Superior temporal gyrus (tissue), 1 donor: Measurements from ENCODE around the gene GTF2I.
"Not testable (repeated sequence)": the region's sequence is repeated elsewhere in the genome, so short reads cannot be mapped to it uniquely, and the experiment has no call there.

Experiments used
- DNase-seq: peaks from one replicate; pipeline ENCODE4 v3.0.0-alpha.2; 2016; ENCODE audit errors: extremely low spot score

The GTF2I gene

DNA sequence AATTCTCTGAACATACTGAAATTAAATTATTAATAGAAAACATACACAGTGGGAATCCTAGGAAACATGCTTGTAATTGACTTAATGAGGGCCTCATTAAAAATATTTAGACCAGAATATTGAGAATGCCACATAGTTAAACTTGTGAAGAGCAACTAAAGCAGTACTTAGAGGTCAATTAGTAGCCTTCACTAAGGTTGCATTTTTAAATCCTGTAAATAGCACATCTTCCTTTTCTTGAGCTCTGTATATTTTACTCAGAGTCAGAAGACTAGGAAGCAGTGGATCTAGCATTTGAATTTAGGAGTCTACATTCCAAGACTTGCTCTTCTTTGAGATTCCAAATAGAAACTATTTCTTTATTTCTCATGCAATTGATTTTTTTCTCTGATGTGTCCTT, 56.0 kb downstream of the GTF2I start:
- no peak for DNase-seq

DNA sequence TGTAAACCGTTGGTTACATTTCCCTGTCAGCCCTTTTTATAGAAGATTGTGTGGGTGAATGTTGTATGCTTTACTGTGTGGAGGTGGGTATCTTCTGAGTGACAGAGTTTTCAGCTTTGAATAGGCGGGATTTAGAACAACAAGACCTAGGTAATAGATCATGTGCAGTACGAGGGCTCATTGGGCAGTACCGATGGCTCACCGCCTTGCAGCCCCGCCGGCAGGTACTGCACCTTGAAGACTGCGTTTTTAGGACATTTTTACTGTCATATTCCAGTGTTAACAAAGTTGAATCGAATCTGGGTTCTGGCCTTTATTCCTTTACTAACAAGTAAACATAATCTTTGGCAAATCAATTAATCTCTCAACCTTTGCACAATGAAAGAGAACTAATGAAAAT, 60.4 kb downstream of the GTF2I start:
- DNase-seq = no peak

DNA sequence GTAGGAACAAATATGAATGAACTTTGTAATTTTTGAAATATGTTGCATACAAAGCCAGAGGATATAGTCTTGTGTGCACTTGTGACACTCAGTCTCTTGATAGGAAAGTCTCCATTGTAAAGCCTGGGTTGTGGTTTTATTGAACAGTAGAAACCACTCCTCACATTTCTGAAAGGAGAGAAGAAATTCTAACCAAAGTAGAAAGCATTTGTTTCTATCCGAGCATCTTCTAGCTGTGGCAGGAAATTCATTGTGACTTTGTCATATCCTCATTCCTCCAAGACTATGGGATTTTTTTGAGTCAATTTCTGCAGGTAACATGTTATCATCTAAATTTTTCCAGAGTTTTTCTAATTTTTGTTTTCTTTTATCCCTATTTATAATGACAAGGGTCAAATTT, 60.8 kb downstream of the GTF2I start:
- no peak for DNase-seq

DNA sequence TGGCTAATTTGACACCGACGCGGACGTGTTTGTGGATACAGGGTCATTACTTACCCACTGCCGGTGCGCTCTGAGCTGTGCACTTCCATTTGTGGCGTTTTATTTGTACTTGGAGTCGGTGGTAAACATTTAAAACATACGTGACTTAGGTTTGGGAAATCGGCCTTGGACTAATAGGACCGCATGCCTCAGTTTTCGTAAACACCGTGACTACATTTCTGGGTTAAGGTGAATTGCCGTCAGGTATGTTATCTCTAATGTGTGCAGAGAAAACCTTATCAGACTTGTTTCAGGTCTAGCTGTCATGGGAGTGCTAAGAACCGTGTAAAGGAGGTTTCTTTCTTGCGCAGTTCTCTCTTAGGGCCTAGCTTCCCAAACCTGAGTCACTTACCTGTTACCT, 64.6 kb downstream of the GTF2I start:
- DNase-seq = no peak

GRCh38 chr7:74725840-74726239, 68.3 kb downstream of the GTF2I start:
- no peak for DNase-seq

- no peak for DNase-seq
These were observed 69.0 kb downstream of the GTF2I start for GRCh38 chr7:74726309-74727101.

DNA sequence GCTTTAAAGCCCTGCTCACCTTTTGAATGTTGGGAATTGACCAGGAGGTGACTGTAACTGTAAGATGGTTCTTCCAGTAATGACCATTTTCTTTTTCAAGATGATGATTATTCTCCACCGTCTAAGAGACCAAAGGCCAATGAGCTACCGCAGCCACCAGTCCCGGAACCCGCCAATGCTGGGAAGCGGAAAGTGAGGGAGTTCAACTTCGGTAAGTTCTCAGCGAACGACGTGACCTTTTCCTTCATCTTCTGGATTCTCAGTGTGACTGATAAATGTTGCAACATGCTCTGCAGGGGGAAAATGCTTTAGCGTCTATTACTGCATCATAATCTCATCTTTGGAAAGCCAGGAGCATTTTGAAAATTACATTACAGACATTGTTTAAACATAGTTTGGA, 71.2 kb downstream of the GTF2I start:
- DNase-seq = not testable (repeated sequence)

DNA sequence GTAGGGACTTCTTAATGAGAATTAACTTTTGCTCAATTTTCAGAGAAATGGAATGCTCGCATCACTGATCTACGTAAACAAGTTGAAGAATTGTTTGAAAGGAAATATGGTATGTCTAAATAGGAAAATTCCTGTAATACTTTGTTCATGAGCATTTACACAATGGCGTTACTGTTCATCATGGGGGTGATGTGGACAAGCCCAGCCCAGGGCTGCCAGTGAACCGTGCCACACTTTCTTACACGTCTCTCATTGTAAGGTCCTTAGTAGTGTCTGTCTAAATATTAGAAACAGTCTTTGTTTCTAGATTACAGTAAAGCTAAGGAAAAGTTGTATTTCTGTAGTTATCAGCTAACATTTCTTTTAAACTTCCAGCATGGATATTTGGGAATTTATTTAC, 72.7 kb downstream of the GTF2I start:
- DNase-seq = not testable (repeated sequence)

DNA sequence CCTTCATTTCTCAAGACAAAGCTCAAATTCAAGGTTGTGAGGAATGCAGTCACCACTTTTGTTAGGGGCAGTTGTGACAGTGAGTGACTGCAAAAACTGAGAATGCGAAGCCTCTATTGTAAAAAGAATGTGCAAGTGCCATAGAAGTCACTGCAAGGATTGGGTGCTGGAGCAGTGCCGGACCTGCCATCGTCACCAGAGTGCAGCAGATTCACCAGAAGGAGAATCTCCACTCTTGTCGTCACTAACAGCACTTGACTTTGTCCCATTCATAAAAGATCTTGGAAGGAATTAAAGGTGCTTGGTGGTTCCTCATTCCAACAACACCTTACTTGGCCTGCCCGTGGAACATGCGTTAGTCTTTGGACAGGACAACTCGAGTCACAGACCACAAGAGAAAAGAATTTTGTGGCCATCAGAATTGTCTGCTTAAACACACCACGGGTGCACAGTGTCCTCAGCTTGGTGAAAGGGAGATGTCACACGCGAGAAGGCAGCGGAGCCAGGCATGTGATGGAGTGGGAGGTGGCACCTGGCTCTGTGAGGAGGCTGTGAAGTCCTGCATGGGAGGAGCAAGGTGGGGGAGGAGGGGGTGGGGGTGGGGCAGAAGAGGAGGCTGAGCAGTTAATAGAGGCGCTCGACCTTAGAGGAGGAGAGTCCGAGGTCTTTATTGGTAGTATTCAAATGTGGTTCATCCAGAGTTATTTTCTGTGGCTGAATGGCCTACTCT, 82.6 kb downstream of the GTF2I start:
- not testable (repeated sequence) for DNase-seq

DNA sequence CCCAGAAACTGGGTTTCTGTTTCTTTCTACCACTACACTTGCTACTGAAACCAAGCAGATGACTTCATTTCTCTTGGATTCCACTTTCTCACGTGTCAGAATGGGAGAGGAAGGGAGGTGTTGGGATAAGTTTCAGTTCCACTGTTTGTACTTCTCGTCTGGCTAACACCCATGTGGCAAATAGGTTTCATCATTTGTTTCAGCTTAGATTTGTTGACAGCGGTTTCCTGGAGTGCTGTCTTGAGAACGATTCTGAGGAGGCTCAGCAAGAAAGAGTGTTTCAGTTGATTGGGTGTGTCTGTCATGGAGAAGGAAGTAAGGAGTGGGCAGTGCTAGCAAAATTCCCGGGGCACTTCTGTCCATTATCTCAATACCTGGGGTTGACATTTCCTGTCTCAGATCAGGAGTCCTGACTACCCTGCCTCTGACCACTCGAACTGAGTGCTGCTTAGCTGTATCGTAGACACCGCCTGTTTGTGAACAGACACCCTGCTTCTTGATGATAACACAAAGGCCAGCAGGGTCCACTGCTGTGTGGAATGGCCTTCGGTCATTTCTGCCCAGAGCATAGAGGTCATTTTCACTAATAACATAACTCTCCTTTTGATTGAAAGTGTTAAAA, 86.5 kb downstream of the GTF2I start:
- not testable (repeated sequence) for DNase-seq

- not testable (repeated sequence) for DNase-seq
These were observed 96.5 kb downstream of the GTF2I start for GRCh38 chr7:74753921-74754482.

DNA sequence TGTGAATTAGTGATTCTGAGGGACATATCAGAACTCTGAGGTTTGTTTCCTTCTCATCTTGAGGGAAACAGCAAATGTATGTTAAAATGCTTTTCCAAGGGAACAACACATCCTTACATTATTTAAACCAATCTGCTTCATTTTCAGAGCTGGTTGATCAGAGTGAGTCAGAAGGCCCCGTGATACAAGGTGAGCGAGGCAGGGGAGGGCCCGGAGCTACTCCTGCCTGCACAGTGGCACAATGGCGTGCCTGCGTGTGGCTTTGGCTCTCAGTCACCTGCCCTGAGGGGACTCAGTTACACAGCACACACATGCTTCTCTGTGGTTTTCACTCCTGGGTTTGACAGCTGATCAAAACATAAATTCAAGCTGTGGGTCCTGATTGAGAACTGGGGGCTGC, 99.2 kb downstream of the GTF2I start:
- not testable (repeated sequence) for DNase-seq

- not testable (repeated sequence) for DNase-seq
These were observed 100.8 kb downstream of the GTF2I start for GRCh38 chr7:74758268-74758667.

DNA sequence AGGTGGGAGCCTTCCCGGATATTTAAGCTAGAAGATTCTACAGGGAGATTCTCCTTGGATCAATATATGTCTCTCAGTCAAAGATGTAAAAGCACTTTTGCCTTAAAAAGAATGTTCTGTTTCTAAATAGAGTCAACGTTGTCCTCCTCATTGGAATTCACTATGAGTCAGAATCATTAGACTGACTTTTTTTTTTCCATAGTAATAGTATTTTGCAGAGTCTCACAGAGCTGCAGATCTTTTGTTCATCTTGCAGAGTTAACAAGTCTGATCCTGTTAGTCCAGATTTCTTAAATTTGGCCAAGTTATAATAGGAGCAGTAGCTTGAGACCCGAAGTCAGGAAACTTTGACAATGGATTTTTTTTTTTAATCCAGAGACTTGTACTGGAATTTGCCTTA, 101.5 kb downstream of the GTF2I start:
- not testable (repeated sequence) for DNase-seq

GRCh38 chr7:74765205-74765918, 107.8 kb downstream of the GTF2I start:
- DNase-seq = not testable (repeated sequence)

GRCh38 chr7:74766509-74766908, 109.0 kb downstream of the GTF2I start:
- DNase-seq = not testable (repeated sequence)

DNA sequence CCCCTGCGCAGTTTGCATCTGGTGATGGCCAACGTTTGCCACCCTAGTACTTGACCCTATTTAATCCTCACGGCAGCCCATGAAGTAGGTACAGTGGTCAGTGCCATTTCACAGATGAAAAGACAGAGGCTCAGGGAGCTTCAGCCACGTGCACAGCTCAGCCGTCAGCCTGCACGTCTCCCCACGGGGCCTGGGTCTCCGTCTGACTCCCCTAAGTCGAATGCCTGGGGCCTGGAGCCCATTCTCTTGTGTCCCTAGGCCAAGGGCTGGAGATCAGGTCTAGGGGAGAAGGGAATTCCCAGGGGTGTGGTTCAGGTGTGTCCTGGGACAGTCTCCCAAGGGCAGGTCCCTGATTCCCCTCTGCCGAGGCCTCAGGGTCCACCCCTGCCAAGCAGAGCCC, 109.5 kb downstream of the GTF2I start:
- DNase-seq = not testable (repeated sequence)

DNA sequence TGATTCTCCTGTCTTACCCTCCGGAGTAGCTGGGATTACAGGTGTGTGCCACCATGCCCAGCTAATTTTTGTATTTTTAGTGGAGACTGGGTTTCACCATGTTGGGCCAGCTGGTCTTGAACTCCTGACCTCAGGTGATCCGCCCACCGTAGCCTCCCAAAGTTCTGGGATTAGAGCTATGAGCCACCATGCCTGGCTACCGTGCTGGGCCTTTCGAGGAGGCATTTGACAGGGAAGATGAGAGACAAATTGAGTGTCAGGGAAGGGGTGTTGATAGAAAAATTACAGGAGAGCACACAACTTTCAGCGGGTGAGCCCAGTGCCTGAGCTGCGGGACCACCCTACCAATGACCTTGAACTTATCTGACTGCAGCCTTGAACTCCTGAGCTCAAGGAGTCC, 112.5 kb downstream of the GTF2I start:
- not testable (repeated sequence) for DNase-seq

- DNase-seq = not testable (repeated sequence)
These were observed 114.6 kb downstream of the GTF2I start for GRCh38 chr7:74772093-74772492.

GRCh38 chr7:74773760-74774750, 116.5 kb downstream of the GTF2I start, which contains the start of gene NCF1:
Gene NCF1 (plus strand): TSS chr7:74774011. CDS start chr7:74774032, 21 bp downstream.
- not testable (repeated sequence) for DNase-seq
